ENCODE measurements around the gene GABARAPL2.

The GABARAPL2 gene

DNA sequence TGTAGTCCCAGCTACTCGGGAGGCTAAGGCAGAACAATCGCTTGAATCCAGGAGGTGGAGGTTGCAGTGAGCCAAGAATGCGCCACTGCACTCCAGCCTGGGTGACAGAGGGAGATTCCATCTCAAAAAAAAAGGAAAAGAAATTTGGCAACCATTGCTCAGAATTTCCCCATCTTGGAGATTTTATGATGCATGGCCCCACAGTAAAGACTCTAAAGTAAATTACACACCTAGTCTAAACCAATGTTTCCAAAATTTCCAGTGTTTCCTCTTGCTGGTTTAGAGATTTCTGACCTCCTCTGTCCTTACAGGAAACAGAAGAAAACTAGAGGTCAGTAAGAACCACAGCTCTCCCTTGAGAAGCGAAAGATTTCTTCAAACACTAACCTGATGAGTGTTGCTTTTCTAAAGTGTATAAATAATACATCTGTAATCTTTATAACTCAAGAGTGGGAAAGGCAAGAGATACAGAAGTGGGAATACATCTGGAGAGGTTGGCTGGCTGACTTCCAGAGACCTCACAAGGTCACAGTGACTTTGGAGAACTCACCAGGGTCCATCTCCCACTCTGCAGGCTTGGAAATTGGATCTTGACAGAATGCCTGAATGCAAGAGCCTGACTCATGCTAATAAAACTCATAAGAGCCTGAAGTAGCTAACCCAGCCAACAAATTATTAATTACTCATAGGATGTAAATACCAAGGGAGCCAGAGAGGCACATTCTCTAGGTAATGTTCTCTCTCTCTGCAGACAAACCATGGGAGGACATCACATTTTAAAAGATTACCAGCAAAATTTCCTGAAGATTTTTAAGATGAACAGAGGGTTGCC, 48.1 kb downstream of the GABARAPL2 start:
- no peak for DNase-seq (ENCODE audit: low spot score in 2 of 2)
- Mint-ChIP-seq H3K9me3 (no peaks in the 10 kb centered on the region), H3K4me3 (peak overlapping the region; percentile 6), H3K27me3 (no peaks in the 10 kb centered on the region), H3K36me3 (ENCODE audit: insufficient read depth) (peaks cover 55% of the 10 kb centered on the region), H3K27ac (ENCODE audit: low read depth) (peak overlapping the region; percentile 51), H3K4me1 (peaks cover 33% of the 10 kb centered on the region)
- ATAC-seq (replicated peaks; ENCODE audit: extremely low read depth, poor library complexity, severe bottlenecking): no peak

DNA sequence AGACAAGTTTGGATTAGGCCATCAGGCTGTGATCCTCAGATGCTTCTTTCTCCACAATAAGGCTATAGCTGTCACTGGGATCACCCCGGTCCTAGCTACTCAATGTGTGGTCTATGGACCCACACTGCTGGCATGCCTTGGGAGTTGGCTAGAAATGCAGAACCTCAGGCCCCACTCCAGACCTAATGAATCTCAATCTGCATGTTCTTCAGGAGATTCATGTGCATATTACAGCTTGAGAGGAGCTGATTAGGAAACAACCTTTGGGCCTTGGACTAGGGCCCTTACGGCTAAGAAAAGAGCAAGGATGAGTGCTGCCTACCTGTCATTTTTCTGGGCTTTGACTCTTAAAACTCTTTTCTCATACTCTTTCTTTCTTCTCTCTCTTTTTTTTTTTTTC, 49.4 kb downstream of the GABARAPL2 start:
- ATAC-seq (replicated peaks; ENCODE audit: extremely low read depth, poor library complexity, severe bottlenecking) (no peak), DNase-seq (ENCODE audit: low spot score in 2 of 2) (no peak)
- peak overlapping the region; percentile 97 for H3K27ac Mint-ChIP-seq (ENCODE audit: low read depth)
- H3K4me3 Mint-ChIP-seq: peak overlapping the region; percentile 70
- H3K36me3 Mint-ChIP-seq (ENCODE audit: insufficient read depth): peaks cover 56% of the 10 kb centered on the region
- peaks cover 41% of the 10 kb centered on the region for H3K4me1 Mint-ChIP-seq
- H3K9me3 Mint-ChIP-seq: no peaks in the 10 kb centered on the region
- no peaks in the 10 kb centered on the region for H3K27me3 Mint-ChIP-seq

DNA sequence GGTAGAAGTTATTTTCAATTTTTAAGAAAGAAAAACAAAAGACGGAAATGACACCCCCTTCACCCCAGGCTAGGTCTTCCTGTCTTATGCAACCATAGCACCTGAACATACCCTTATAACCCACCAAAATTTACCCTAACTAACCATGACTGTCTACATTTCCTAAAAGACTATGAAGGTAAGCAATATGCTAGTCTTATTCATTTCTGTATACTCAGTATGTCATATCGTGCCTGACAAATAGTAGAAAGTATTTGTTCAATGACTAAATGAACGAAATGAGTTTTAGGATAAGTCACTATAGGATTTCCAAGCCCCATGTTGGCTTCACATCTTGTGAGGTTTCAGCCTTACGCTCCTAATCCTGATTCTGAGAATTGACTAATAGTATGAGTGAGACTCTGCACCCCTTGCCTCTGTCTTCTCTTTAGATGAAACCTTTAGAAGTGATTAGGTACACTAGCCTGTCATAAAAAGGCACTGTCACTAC, 50.4 kb downstream of the GABARAPL2 start:
- no peaks in the 10 kb centered on the region for H3K9me3 Mint-ChIP-seq
- no peaks in the 10 kb centered on the region for H3K27me3 Mint-ChIP-seq
- H3K36me3 Mint-ChIP-seq (ENCODE audit: insufficient read depth): peaks cover 61% of the 10 kb centered on the region
- peak overlapping the region; percentile 70 for H3K4me3 Mint-ChIP-seq
- peaks cover 51% of the 10 kb centered on the region for H3K4me1 Mint-ChIP-seq
- peak in 1 of 2 donors; percentile 22 for DNase-seq (ENCODE audit: low spot score in 2 of 2)
- peak; percentile 44 for ATAC-seq (replicated peaks; ENCODE audit: extremely low read depth, poor library complexity, severe bottlenecking)
- peak overlapping the region; percentile 97 for H3K27ac Mint-ChIP-seq (ENCODE audit: low read depth)

DNA sequence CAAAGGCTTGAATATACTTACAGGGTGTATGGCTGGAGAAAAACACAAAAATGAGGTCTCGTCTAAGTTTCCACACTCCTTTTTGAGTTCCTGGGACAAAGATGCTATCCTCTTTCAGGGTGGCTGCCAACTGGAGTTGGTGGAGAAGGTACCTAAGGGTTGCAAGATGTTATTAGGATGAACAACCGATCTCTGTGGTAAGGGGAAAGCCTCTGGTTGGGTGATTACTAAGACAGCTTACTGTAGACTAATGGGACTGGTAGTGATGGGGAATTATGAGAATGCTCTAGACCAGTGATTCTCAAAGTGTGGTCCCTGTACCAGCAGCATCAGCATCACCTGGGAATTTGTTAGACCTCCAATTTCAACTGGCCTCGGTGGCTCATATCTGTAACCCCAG, 50.9 kb downstream of the GABARAPL2 start:
- no peaks in the 10 kb centered on the region for H3K9me3 Mint-ChIP-seq
- peak overlapping the region; percentile 97 for H3K27ac Mint-ChIP-seq (ENCODE audit: low read depth)
- no peak for ATAC-seq (replicated peaks; ENCODE audit: extremely low read depth, poor library complexity, severe bottlenecking)
- H3K27me3 Mint-ChIP-seq: no peaks in the 10 kb centered on the region
- H3K36me3 Mint-ChIP-seq (ENCODE audit: insufficient read depth): peaks cover 62% of the 10 kb centered on the region
- peak overlapping the region; percentile 70 for H3K4me3 Mint-ChIP-seq
- DNase-seq (ENCODE audit: low spot score in 2 of 2): no peak
- H3K4me1 Mint-ChIP-seq: peaks cover 55% of the 10 kb centered on the region

DNA sequence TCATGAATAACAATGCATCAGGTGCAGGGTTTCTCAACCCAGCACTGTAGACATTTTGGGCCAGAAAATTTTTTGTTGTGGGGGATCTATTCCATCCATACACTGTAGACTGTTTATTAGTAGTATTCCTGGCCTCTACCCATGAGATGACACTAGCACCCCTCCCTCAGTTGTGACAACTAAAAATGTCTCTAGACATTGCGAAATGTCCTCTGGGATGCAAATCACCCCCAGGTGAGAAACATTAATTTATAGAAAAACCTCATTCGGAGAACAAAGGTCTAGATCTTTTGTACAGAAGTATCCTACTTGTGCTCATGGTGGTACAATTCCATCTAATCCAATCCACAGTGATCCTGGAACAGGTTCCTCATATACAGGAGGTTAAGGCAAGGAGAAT, 52.6 kb downstream of the GABARAPL2 start:
- peaks cover 62% of the 10 kb centered on the region for H3K36me3 Mint-ChIP-seq (ENCODE audit: insufficient read depth)
- peak overlapping the region; percentile 31 for H3K4me3 Mint-ChIP-seq
- peak overlapping the region; percentile 97 for H3K27ac Mint-ChIP-seq (ENCODE audit: low read depth)

DNA sequence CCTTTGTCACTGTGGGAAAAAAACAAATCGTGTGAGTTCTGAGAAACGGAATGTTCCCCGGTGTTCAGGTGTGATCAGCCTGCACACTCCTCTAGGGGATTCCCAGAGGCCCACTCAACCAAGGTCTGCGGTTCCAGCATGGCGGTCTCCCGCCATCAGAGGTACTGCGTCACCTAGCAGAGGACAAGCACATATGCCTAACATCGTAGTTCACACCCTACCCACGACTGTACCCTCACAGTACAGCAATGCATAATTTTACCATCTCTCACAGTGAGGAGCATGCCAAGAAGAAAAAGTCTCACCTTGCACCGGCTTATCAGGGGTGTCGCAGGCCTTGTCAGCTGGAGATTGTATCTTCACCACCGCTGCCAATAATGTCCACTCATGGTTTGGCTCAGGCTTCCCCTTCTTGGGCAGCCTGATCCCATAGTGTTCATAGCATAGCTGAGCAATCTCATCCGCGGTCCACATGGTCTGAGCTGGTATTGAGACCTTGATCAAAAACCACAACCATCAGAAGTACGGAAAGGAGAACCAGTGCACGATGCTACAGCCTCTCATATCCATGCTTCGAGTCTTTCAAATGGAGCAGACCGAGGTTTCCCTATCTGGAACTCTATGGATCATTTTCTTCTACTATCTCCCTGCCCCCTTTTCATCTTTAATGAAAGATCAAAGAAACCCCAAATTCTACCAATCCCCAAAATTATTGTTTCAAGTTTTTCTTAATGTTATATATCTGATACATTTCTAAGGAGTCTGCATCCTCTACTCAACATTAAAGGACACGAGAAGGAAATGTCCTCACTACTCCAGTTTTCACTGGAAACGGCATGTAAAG, 54.4 kb downstream of the GABARAPL2 start:
- ATAC-seq (replicated peaks; ENCODE audit: extremely low read depth, poor library complexity, severe bottlenecking): peak; percentile 77
- Mint-ChIP-seq H3K27ac (ENCODE audit: low read depth) (peak overlapping the region; percentile 97), H3K9me3 (no peaks in the 10 kb centered on the region), H3K4me1 (peaks cover 64% of the 10 kb centered on the region), H3K4me3 (peak overlapping the region; percentile 91), H3K27me3 (no peaks in the 10 kb centered on the region), H3K36me3 (ENCODE audit: insufficient read depth) (peaks cover 56% of the 10 kb centered on the region)
- DNase-seq (ENCODE audit: low spot score in 2 of 2): peak; percentile 50 to 86

More for the DNA sequence above, 52.6 kb downstream of the GABARAPL2 start:
- ATAC-seq (replicated peaks; ENCODE audit: extremely low read depth, poor library complexity, severe bottlenecking) (no peak), DNase-seq (ENCODE audit: low spot score in 2 of 2) (no peak)
- Mint-ChIP-seq H3K27me3 (no peaks in the 10 kb centered on the region), H3K9me3 (no peaks in the 10 kb centered on the region), H3K4me1 (peaks cover 65% of the 10 kb centered on the region)

DNA sequence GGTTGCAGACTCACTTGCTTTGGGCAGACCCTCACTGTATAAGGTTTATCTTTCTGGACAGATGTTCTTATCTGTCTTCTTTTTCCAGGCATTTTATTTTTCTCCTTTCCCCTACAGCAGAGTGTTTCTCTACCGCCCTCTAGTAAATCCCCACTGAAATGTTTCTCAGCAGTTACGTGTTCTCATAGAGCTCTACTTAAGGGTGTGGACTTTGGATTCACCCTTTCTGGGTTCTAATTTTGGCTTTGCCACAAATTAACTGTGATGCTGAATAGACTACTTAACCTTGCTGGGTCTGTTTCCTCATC, 54.9 kb downstream of the GABARAPL2 start:
- no peaks in the 10 kb centered on the region for H3K9me3 Mint-ChIP-seq
- DNase-seq (ENCODE audit: low spot score in 2 of 2) (no peak), ATAC-seq (replicated peaks; ENCODE audit: extremely low read depth, poor library complexity, severe bottlenecking) (no peak)
- H3K4me1 Mint-ChIP-seq: peaks cover 58% of the 10 kb centered on the region
- H3K36me3 Mint-ChIP-seq (ENCODE audit: insufficient read depth): peaks cover 54% of the 10 kb centered on the region
- peak overlapping the region; percentile 97 for H3K27ac Mint-ChIP-seq (ENCODE audit: low read depth)
- peak overlapping the region; percentile 91 for H3K4me3 Mint-ChIP-seq
- no peaks in the 10 kb centered on the region for H3K27me3 Mint-ChIP-seq

DNA sequence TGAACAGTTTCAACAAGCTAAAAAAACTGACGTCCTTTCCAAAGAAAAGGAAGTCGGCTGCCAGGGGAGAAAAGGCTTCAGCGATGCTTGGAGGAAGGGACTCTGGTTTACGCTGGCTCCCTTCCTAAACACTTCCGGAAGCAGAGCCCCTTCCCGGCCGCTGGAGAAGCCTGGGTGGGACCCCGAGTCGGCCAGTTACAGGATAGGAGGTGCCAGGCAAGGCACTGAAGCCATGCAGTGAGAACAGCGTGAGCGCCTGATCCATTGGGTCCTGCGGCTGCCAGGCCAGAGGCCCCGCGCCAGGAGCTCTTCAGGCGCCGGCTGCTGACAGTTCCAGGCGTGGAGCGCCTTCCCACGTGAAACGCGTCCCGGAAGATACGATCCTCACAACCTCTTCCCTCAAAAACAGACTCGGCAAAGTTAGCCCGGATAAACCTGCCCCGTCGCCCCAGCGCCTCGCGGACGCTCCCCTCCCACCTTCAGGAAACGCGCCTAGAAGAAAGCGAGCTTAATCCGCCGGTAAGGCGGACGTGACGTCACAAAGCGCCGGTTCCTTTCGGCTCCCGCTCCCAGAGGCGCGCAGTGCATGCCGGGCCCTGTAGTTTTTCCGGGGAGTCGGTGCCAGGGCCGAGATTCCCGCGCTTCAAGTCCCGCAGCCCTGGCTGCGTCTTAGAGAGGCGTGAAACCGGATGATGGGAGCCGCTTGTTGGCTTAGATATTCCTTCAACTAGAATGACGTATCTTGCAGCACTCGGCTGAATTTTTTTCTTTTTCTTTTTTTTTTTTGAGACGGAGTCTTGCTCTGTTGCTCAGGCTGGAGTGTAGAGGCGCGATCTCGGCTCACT, 56.8 kb downstream of the GABARAPL2 start, which contains the start of gene ADAT1:
Gene ADAT1 (minus strand): TSS at position 521 of the 845 bp plus-strand sequence. CDS start 2,482 bp downstream, outside the sequence.
- ATAC-seq (replicated peaks; ENCODE audit: extremely low read depth, poor library complexity, severe bottlenecking) (peak; percentile 75), DNase-seq (ENCODE audit: low spot score in 2 of 2) (peak; percentile 94 to 97)
- H3K4me1 Mint-ChIP-seq: peaks cover 59% of the 10 kb centered on the region
- H3K4me3 Mint-ChIP-seq: peak within 1 kb of the TSS; percentile 91
- peaks cover 53% of the 10 kb centered on the region for H3K36me3 Mint-ChIP-seq (ENCODE audit: insufficient read depth)
- no peaks in the 10 kb centered on the region for H3K9me3 Mint-ChIP-seq
- H3K27ac Mint-ChIP-seq (ENCODE audit: low read depth): peak within 1 kb of the TSS; percentile 97
- H3K27me3 Mint-ChIP-seq: no peaks in the 10 kb centered on the region

DNA sequence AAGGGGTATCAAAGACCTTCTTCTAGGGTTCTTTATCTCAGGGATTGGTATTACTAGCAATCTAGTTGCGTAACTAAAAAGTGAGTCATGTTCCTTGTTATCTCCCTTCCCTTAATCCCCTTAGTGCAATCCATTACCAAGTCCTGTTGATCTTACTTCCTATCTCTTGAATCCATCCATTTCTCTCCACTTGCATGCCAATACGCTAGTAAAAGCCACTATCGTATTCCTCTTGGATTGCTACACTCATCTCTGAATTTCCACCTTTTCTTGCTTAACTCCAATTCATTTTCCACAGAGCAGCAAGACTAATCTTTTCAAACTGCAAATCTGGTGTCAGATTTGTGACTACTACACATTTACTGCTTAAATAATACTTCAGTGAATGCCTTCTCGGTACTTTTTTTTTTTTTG, 58.7 kb downstream of the GABARAPL2 start:
- peaks cover 52% of the 10 kb centered on the region for H3K36me3 Mint-ChIP-seq (ENCODE audit: insufficient read depth)
- DNase-seq (ENCODE audit: low spot score in 2 of 2) (no peak), ATAC-seq (replicated peaks; ENCODE audit: extremely low read depth, poor library complexity, severe bottlenecking) (no peak)
- H3K4me3 Mint-ChIP-seq: peak overlapping the region; percentile 2
- H3K27ac Mint-ChIP-seq (ENCODE audit: low read depth): peak overlapping the region; percentile 97
- no peaks in the 10 kb centered on the region for H3K9me3 Mint-ChIP-seq
- H3K4me1 Mint-ChIP-seq: peaks cover 63% of the 10 kb centered on the region
- no peaks in the 10 kb centered on the region for H3K27me3 Mint-ChIP-seq

DNA sequence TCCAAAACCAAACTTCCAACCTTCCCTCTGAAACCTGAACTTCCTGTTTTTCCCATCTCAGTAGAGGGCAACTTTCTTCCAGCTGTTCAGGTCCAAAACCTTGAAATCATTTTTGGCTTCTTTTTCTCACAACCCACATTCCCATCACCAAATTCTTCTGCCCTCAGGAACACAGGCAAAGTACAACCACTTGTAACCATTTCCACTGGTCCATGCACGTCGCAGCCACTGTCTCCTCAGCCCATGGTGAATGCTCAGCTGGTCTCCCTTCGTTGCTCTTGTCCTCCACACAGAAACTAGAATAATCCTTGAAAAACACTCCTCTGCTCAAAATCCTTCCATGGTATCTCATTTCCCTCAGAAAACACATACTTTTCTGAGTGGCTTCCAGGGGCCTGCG, 60.6 kb downstream of the GABARAPL2 start:
- peaks cover 45% of the 10 kb centered on the region for H3K4me1 Mint-ChIP-seq
- H3K36me3 Mint-ChIP-seq (ENCODE audit: insufficient read depth): peaks cover 53% of the 10 kb centered on the region
- no peaks in the 10 kb centered on the region for H3K27me3 Mint-ChIP-seq
- peak overlapping the region; percentile 2 for H3K4me3 Mint-ChIP-seq
- DNase-seq (ENCODE audit: low spot score in 2 of 2): no peak
- H3K9me3 Mint-ChIP-seq: no peaks in the 10 kb centered on the region
- H3K27ac Mint-ChIP-seq (ENCODE audit: low read depth): peak overlapping the region; percentile 77
- ATAC-seq (replicated peaks; ENCODE audit: extremely low read depth, poor library complexity, severe bottlenecking): no peak

Data from central memory CD8-positive, alpha-beta T cell (primary cell).